ENCODE data around the gene GJB3.

GJB3 gene

DNA sequence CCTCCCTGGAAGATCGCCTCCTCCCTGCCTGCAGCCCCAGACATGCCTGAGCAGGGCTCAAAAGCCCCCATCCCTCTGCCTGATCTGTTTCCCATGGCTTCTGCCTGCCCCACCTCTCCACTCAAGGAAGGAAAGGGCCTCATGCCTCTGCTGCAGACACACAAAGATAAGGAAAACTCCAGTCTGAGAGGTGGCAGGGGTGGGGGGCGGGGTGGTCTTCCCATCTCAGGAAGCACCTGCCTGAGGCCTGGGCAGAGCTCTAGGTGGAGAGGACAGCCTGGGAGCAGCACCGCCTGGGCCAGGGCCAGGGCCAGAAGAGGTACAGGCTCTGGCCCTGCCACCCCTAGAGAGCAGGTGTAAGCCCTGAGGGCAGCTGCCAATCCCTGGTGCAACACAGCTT is 4.1 kb upstream of the GJB3 start:
- no peak for DNase-seq (ENCODE audit: low spot score)
- H3K27ac ChIP-seq = no peak overlapping the region
- TF ChIP-seq, protein P1, sequence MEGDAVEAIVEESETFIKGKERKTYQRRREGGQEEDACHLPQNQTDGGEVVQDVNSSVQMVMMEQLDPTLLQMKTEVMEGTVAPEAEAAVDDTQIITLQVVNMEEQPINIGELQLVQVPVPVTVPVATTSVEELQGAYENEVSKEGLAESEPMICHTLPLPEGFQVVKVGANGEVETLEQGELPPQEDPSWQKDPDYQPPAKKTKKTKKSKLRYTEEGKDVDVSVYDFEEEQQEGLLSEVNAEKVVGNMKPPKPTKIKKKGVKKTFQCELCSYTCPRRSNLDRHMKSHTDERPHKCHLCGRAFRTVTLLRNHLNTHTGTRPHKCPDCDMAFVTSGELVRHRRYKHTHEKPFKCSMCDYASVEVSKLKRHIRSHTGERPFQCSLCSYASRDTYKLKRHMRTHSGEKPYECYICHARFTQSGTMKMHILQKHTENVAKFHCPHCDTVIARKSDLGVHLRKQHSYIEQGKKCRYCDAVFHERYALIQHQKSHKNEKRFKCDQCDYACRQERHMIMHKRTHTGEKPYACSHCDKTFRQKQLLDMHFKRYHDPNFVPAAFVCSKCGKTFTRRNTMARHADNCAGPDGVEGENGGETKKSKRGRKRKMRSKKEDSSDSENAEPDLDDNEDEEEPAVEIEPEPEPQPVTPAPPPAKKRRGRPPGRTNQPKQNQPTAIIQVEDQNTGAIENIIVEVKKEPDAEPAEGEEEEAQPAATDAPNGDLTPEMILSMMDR (conservative IDR thresholded peaks at IDR 0.05; ENCODE audit: low read depth) = no peak
- ChIA-PET CTCF (interaction anchor here (0.6 to 1.2 kb wide), 2 partner anchors 34 to 242 kb away, joined by 3 read pairs; no protein-coding TSS in a partner anchor), POLR2A (ENCODE audit: low non-redundant PET) (no interaction called here)

DNA sequence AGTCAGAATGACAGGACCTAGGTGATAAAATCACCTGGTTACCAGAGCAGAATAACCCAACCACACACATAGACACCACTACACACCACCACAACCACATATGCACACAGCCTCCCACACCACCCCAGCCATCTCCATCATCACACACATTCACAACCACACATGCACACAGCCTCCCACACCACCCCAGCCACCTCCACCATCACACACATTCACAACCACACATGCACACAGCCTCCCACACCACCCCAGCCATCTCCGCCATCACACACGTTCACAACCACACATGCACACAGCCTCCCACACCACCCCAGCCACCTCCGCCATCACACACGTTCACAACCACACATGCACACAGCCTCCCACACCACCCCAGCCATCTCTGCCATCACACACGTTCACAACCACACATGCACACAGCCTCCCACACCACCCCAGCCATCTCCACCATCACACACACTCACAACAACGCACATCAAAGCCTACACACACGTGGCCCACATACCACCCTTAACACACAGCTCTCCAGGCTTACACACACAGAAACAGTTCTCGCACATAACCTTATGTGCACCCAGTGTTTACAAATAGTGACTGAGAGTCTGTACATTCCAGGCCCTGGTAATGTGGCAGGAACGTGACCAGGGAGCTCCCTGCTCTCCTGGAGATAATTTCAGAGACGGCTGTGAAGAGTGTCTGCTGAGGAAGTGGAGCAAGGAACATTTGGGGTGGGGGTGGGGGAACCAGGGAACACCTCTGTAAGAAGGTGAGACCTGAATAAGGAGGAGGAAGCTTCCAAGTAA is 3.3 kb upstream of the GJB3 start:
- TF ChIP-seq, protein P1 (conservative IDR thresholded peaks at IDR 0.05; ENCODE audit: low read depth) = no peak
- DNase-seq (ENCODE audit: low spot score) = no peak
- ChIA-PET POLR2A (ENCODE audit: low non-redundant PET) (no interaction called here), CTCF (interaction anchor here (1.2 kb wide), 1 partner anchor 35 kb away, joined by 3 read pairs; no protein-coding TSS in a partner anchor)
- peak overlapping the region; percentile 16; the same call in 1 of the 2 replicates for H3K27ac ChIP-seq

- no peak for DNase-seq (ENCODE audit: low spot score)
- ChIA-PET POLR2A (ENCODE audit: low non-redundant PET) (interaction anchor here (1.7 kb wide), 1 partner anchor 23 kb away, joined by 19 read pairs; the partner anchor contains the start of gene GJB5), CTCF (no interaction called here)
- TF ChIP-seq, protein P1 (conservative IDR thresholded peaks at IDR 0.05; ENCODE audit: low read depth) = no peak
- peak overlapping the region; percentile 16; the same call in 1 of the 2 replicates for H3K27ac ChIP-seq
Measured at GRCh38 chr1:34778381-34778780, 2.6 kb upstream of the GJB3 start.

GRCh38 chr1:34779005-34779404 is 2.0 kb upstream of the GJB3 start:
- ChIA-PET POLR2A (ENCODE audit: low non-redundant PET) (interaction anchor here (1.7 kb wide), 1 partner anchor 24 kb away, joined by 19 read pairs; the partner anchor contains the start of gene GJB5), CTCF (interaction anchor here (0.6 kb wide), 1 partner anchor 55 kb away, joined by 4 read pairs; no protein-coding TSS in a partner anchor)
- DNase-seq (ENCODE audit: low spot score) = no peak
- TF ChIP-seq, protein P1 (conservative IDR thresholded peaks at IDR 0.05; ENCODE audit: low read depth) = no peak
- no peak overlapping the region for H3K27ac ChIP-seq

GRCh38 chr1:34779526-34779925 is 1.5 kb upstream of the GJB3 start:
- peak; percentile 86 for DNase-seq (ENCODE audit: low spot score)
- H3K27ac ChIP-seq = peak overlapping the region; percentile 99
- ChIA-PET CTCF (interaction anchor here (0.6 kb wide), 1 partner anchor 55 kb away, joined by 4 read pairs; no protein-coding TSS in a partner anchor), POLR2A (ENCODE audit: low non-redundant PET) (interaction anchor here (0.6 to 1.7 kb wide), 2 partner anchors 16 to 24 kb away, joined by 3 to 19 read pairs; partner anchors contain the start of gene GJB5)
- TF ChIP-seq, protein P1 (conservative IDR thresholded peaks at IDR 0.05; ENCODE audit: low read depth) = no peak

DNA sequence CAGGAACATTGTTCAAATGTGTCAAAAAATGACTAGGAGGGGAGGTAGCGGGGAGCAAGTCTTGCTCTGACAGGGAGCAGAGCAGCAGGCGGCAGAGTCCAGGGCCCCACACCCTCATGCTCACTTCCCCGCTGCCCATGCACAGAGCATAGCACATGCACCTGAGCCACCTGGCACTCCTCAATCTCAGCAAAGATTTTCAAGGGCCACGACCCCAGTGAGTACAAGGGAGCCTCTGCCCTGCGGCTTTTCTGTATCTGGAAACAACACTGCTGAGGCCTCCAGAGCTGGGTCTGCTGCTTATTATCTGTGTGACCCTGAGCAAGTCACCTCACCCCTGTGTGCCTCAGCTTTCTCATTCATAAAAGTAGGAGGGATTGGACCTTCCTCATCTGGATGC is 1.1 kb upstream of the GJB3 start:
- CTCF ChIA-PET = no interaction called here
- POLR2A ChIA-PET (ENCODE audit: low non-redundant PET) = interaction anchor here (0.6 to 1.7 kb wide), 2 partner anchors 16 to 25 kb away, joined by 3 to 19 read pairs; partner anchors contain the start of gene GJB5
- no peak for DNase-seq (ENCODE audit: low spot score)

More for the DNA sequence above, 1.1 kb upstream of the GJB3 start:
- TF ChIP-seq, protein P1 (conservative IDR thresholded peaks at IDR 0.05; ENCODE audit: low read depth) = no peak
- peak overlapping the region; percentile 99 for H3K27ac ChIP-seq

Measured in RWPE1 (cell line).